GM19239 (cell line): ENCODE data around the gene FAM25C.
"Not testable (repeated sequence)": the region's sequence is repeated elsewhere in the genome, so short reads cannot be mapped to it uniquely, and the experiment has no call there.

Experiments used
- DNase-seq: peaks from one replicate; pipeline ENCODE4 v3.0.0; 2011; ENCODE audit warnings: low spot score; ENCODE audit not compliant: insufficient read length
- FAIRE-seq: peaks from 2 replicates; lab custom pipeline; 2011; peaks lifted over from hg19 to GRCh38; lab: Jason Lieb, UNC

FAM25C gene

DNA sequence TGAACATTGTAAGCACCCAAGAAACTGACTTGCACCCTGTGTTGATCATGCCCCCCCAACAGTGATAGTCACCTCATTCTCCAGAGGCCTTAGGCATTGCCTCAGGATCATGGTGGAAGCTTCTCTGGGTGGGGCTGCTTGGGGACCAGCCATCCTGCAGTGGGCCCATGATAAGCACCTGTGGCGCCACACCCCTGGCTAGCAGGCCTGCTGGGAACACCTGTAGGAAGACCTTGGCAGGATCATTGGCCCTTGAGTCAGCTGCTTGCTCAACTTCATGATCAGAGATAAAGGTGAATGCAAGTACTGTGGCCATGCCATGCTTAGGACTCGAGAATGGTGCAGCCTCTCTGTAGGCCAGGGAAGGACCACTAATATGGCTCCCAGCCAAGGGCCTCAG is 38.9 kb downstream of the FAM25C start:
- FAIRE-seq, DNase-seq: not testable (repeated sequence)

DNA sequence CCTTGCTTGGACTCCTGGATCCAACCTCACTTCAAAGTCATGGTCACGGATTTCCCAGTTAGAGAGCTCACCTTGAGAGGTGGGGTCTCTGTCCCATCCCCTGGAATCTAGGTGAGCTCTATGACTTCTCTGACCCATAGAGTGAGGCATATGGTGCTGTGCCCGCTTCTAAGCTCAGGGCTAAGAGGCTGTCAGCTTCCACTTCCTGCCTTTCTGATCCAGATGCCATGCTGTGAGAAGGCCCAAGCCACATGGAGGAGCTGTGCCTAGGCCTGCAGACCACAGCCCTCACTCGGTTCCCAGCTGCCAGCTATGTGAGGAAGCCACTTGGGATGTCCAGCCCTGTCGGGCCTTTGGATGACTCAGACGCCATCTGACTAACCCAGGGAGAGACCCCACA is 39.9 kb downstream of the FAM25C start:
- DNase-seq, FAIRE-seq: not testable (repeated sequence)

DNA sequence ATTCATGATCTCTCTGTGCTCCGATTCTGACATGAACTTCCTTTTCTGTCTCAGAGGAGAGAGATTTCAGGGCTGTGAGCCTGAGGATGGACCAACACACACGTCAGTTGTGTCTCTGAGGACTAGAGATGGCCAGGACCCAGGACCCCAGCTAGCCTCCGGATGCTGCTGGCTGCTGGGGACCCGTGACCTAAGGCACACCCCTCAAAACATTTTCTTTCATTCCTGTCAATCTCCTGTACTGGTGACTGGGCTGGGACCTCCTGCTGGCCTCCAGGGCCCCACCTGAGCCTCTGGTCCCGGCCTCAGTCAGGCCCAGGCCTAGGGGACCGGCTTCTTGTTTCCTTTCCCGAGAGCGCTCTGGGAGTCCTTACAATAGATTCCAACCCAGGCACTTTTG is 42.4 kb downstream of the FAM25C start:
- FAIRE-seq, DNase-seq: not testable (repeated sequence)

DNA sequence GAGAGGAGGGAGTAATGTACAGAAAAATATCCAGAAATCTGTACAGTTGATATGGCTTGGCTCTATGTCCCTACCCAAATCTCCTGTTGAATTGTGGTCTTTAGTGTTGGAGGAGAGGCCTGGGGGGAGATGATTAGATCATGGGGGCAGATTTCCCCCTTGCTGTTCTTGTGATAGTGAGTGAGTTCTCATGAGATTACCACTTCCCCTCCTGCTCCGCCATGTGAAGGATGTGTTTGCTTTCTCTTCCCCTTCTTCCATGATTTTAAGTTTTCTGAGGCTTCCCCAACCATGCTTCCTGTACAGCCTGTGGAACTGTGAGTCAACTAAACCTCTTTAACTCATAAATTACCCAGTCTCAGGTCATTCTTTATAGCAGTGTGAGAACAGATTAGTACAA is 52.2 kb downstream of the FAM25C start:
- DNase-seq, FAIRE-seq: not testable (repeated sequence)
